Gastrocnemius medialis (tissue), 4 donors: ENCODE measurements around the gene RIMBP2. TPM values are rescaled to one million over a fixed set of nuclear protein-coding genes. Genes with fewer than 3 reads are reported as not detected.

ENCODE experiments used
- ATAC-seq, 2 donors: fragments of 150-250 bp; one replicate each; pipeline ENCODE4 v1.9.1; 2016
- DNase-seq, 2 donors: peaks; one replicate each; pipeline ENCODE4 v3.0.0-alpha.2; 2019
- H3K27ac ChIP-seq, 4 donors: fragments of 200-600 bp; sonication (generic); 1 replicate in 1 of 4; 2 replicates in 3 of 4; pipeline ENCODE4 v1.5.1; 2016 to 2018; ENCODE audit warnings: mild to moderate bottlenecking in 2 of 4, moderate library complexity in 1 of 4
- H3K27me3 ChIP-seq, 3 donors: fragments of 200-600 bp; sonication (generic) in 2 of 3; 1 replicate in 1 of 3; 2 replicates in 2 of 3; pipeline versions ENCODE4 v1.5.1 to v1.6.0; 2016 to 2019; ENCODE audit warnings: mild to moderate bottlenecking in 1 of 3, moderate library complexity in 1 of 3
- H3K36me3 ChIP-seq, 2 donors: fragments of 200-600 bp; sonication (generic) in 1 of 2; one replicate each; pipeline ENCODE4 v1.5.1; 2017 to 2018
- H3K4me1 ChIP-seq, 2 donors: fragments of 200-600 bp; sonication (generic) in 1 of 2; one replicate each; pipeline ENCODE4 v1.5.1; 2016 to 2017; ENCODE audit warnings: mild to moderate bottlenecking in 2 of 2
- H3K4me3 ChIP-seq, 4 donors: fragments of 200-600 bp; sonication (generic) in 3 of 4; 1 replicate in 1 of 4; 2 replicates in 3 of 4; pipeline ENCODE4 v1.5.1; 2016 to 2019; ENCODE audit warnings: mild to moderate bottlenecking in 2 of 4
- H3K9me3 ChIP-seq, 3 donors: fragments of 200-600 bp; sonication (generic) in 2 of 3; 1 replicate in 1 of 3; 2 replicates in 2 of 3; pipeline ENCODE4 v1.5.1; 2016 to 2019
- CTCF ChIP-seq, 5 experiments: fragments of 450-650 bp in 3 of 5; fragments of 200-600 bp in 2 of 5; sonication (generic) in 2 of 5; IDR thresholded peaks in 4 of 5; conservative IDR thresholded peaks in 1 of 5; 1 replicate in 4 of 5; 2 replicates in 1 of 5; pipeline ENCODE4 v1.5.1; 2016 to 2019; ENCODE audit warnings: antibody characterized with exemption in 5 of 5, mild to moderate bottlenecking in 3 of 5, moderate library complexity in 3 of 5
- POLR2A ChIP-seq, 2 donors: fragments of 450-650 bp; IDR thresholded peaks; one replicate each; pipeline ENCODE4 v1.6.1; 2017; ENCODE audit warnings: antibody characterized with exemption in 2 of 2, mild to moderate bottlenecking in 2 of 2, moderate library complexity in 2 of 2
- in situ Hi-C, 4 donors: fragments of 200-750 bp; cut with MboI; loops; one replicate each; pipeline versions ENCODE4 v1.15.0 to v1.8.0; 2017; ENCODE audit warnings: low sequenced_read_pairs in 4 of 4
- intact Hi-C: fragments of 100-400 bp; cut with DNase I; formaldehyde crosslinking; loops from one replicate; pipeline ENCODE4 v1.15.1; 2023; ENCODE audit warnings: low total_unique reads
- total RNA-seq, 4 donors: library from RNA; depleted of rRNA; stranded (reverse); fragments of >200 nt; gene quantifications; one replicate each; pipeline versions ENCODE4 v1.1.0 to v1.2.3, GENCODE V29; 2016

RIMBP2 gene
- total RNA-seq, 4 donors from 2014 or later, result 0.76 to 2.2 (median 1.2) TPM; not detected in 1

DNA sequence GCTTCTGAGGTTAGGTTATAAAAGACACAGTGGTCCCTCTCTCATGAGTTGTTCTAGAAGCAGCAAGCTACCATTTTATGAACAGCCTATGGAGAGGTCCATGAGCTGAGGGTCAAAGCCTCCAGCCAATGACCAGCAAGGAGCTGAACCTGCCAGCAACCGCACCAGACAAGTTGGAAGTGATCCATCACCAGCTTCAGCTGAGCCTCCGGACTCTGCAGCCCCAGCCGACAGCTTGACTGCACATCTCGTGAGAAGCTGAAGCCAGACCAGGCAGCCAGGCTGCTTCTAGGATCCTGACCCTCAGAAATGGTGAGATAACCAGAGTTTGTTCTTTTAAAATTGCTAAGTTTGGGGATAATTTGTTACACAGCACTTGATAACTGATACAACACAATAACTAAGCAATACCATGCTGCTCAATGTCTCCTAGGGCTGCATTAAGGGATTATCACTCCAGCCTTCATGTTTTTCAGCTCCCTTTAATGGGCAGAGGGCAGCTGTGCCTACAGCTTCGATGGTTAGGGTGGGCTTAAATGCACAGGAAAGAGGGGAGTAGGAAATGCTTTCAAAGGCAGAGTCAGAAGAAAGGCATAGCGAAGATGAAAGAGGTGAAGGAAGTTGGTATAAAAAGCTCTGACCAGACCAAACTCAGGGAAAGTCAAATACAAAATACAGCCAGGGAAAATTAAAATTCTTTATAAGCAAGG, 149.5 kb downstream of the RIMBP2 start:
- in situ Hi-C loops, result no loop called here
- intact Hi-C loops, result no loop called here

DNA sequence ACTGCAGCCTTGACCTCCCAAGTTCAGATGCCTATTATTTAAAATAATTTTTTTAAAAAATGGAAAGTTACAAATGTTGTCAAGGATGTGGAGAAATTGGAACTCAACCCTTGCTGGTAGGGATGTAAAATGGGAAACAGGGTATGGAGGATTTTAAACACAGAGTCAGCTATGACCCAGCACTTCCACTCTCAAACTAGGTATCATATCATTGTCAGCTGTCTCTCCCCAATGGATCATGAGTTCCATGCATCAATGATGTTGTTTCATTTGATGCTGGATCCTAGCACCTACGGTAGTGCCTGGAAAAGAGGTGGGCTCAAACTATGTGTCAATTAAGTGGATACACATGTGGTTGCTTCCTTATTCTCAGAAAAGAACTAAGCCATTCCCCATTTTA, 150.9 kb downstream of the RIMBP2 start:
- ATAC-seq (no peak), DNase-seq (no peak)
- Histone ChIP-seq H3K27me3 (no peaks in the 10 kb centered on the region), H3K9me3 (no peaks in the 10 kb centered on the region), H3K4me3 (no peak overlapping the region), H3K36me3 (no peaks in the 10 kb centered on the region), H3K4me1 (no peaks in the 10 kb centered on the region), H3K27ac (no peak overlapping the region)
- no peak for TF ChIP-seq CTCF (IDR thresholded peaks at IDR 0.05 in 4 of 5, conservative IDR thresholded peaks at IDR 0.05 in 1 of 5)
- TF ChIP-seq POLR2A (IDR thresholded peaks at IDR 0.05), result no peak
- in situ Hi-C loops (no loop called here), intact Hi-C loops (no loop called here)

More for the DNA sequence above, 149.5 kb downstream of the RIMBP2 start:
- Histone ChIP-seq H3K36me3 (no peaks in the 10 kb centered on the region), H3K4me1 (no peaks in the 10 kb centered on the region), H3K27ac (no peak overlapping the region), H3K4me3 (no peak overlapping the region), H3K27me3 (no peaks in the 10 kb centered on the region), H3K9me3 (no peaks in the 10 kb centered on the region)
- ATAC-seq (no peak), DNase-seq (no peak)
- no peak for TF ChIP-seq POLR2A (IDR thresholded peaks at IDR 0.05)
- no peak for TF ChIP-seq CTCF (IDR thresholded peaks at IDR 0.05 in 4 of 5, conservative IDR thresholded peaks at IDR 0.05 in 1 of 5)

- intact Hi-C loops, result no loop called here
- no peak overlapping the region for H3K4me3 ChIP-seq
- H3K36me3 ChIP-seq, result no peaks in the 10 kb centered on the region
- in situ Hi-C loops, result no loop called here
- H3K27me3 ChIP-seq, result no peaks in the 10 kb centered on the region
- TF ChIP-seq CTCF (IDR thresholded peaks at IDR 0.05 in 4 of 5, conservative IDR thresholded peaks at IDR 0.05 in 1 of 5) (no peak), POLR2A (IDR thresholded peaks at IDR 0.05) (no peak)
- ATAC-seq (no peak), DNase-seq (no peak)
- H3K27ac ChIP-seq, result no peak overlapping the region
- no peaks in the 10 kb centered on the region for H3K4me1 ChIP-seq
- H3K9me3 ChIP-seq, result no peaks in the 10 kb centered on the region
Observed at GRCh38 chr12:130563323-130563722, 152.8 kb downstream of the RIMBP2 start.

DNA sequence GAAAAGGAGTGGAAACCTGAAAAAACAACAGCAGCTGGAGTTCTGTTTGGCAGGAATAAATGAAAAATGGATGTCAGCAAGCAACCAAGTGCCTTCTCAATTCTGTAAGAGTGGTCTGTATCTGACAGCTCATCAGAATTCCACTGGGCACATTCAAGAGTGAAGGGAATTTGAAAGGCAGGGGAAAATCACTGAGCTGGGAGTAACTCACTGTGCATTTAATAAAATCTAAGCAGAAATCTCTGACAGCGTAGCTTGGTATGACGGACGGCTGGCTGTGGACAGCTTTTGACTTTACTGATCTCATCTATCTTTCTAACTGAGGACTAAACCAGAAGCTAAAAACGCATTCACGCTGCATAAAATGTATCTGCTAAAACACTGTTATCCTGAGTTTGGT, 153.4 kb downstream of the RIMBP2 start:
- no peak for DNase-seq
- no peaks in the 10 kb centered on the region for H3K4me1 ChIP-seq
- in situ Hi-C loops (no loop called here), intact Hi-C loops (no loop called here)
- no peak for TF ChIP-seq POLR2A (IDR thresholded peaks at IDR 0.05)
- no peak for TF ChIP-seq CTCF (IDR thresholded peaks at IDR 0.05 in 4 of 5, conservative IDR thresholded peaks at IDR 0.05 in 1 of 5)
- no peak overlapping the region for H3K27ac ChIP-seq
- no peaks in the 10 kb centered on the region for H3K27me3 ChIP-seq
- H3K9me3 ChIP-seq, result no peaks in the 10 kb centered on the region
- no peak overlapping the region for H3K4me3 ChIP-seq
- no peaks in the 10 kb centered on the region for H3K36me3 ChIP-seq
- ATAC-seq, result no peak

GRCh38 chr12:130560321-130560720, 155.8 kb downstream of the RIMBP2 start:
- Histone ChIP-seq H3K27me3 (no peaks in the 10 kb centered on the region), H3K4me1 (no peaks in the 10 kb centered on the region), H3K9me3 (no peaks in the 10 kb centered on the region), H3K36me3 (no peaks in the 10 kb centered on the region), H3K27ac (no peak overlapping the region), H3K4me3 (no peak overlapping the region)
- TF ChIP-seq POLR2A (IDR thresholded peaks at IDR 0.05) (no peak), CTCF (IDR thresholded peaks at IDR 0.05 in 4 of 5, conservative IDR thresholded peaks at IDR 0.05 in 1 of 5) (no peak)
- DNase-seq, result no peak
- in situ Hi-C loops, result no loop called here
- intact Hi-C loops, result no loop called here
- ATAC-seq, result no peak
